Thymus (tissue), 14 donors: ENCODE data around the gene NPY2R. TPM values are rescaled to one million over a fixed set of nuclear protein-coding genes. Genes with fewer than 3 reads are reported as not detected.

Experiments used
- DNase-seq, 9 donors: peaks; one replicate each; pipeline ENCODE4 v3.0.0-alpha.2; 2013; ENCODE audit warnings: low spot score in 9 of 9, low read depth in 6 of 9, missing footprints in 1 of 9
- H3K27ac ChIP-seq, 2 donors: one replicate each; pipeline ENCODE4 v1.5.1; 2013; ENCODE audit warnings: control low read depth in 1 of 2, low read depth in 1 of 2, low read length in 1 of 2, mild to moderate bottlenecking in 1 of 2, moderate library complexity in 1 of 2
- H3K27me3 ChIP-seq, 2 donors: one replicate each; pipeline ENCODE4 v1.5.1; 2013; ENCODE audit warnings: low read length in 1 of 2; ENCODE audit not compliant: control insufficient read depth in 2 of 2, insufficient read depth in 1 of 2
- H3K36me3 ChIP-seq, 2 donors: one replicate each; pipeline ENCODE4 v1.5.1; 2013; ENCODE audit warnings: low read length in 1 of 2, mild to moderate bottlenecking in 1 of 2, moderate library complexity in 1 of 2; ENCODE audit not compliant: control insufficient read depth in 2 of 2, insufficient read depth in 2 of 2
- H3K4me1 ChIP-seq, 2 donors: one replicate each; pipeline ENCODE4 v1.5.1; 2013; ENCODE audit warnings: low read length in 2 of 2; ENCODE audit not compliant: control insufficient read depth in 2 of 2, insufficient read depth in 2 of 2
- H3K4me3 ChIP-seq, 2 donors: one replicate each; pipeline ENCODE4 v1.5.1; 2013; ENCODE audit warnings: low read length in 2 of 2, control low read depth in 1 of 2, mild to moderate bottlenecking in 1 of 2
- H3K9me3 ChIP-seq, 2 donors: one replicate each; pipeline ENCODE4 v1.5.1; 2013; ENCODE audit warnings: low read length in 1 of 2, mild to moderate bottlenecking in 1 of 2; ENCODE audit not compliant: control insufficient read depth in 2 of 2, insufficient read depth in 1 of 2
- WGBS: extraction: QIAGEN DNeasy Blood & Tissue Kit; methylation state at CpG from one replicate; pipeline ENCODE4 v1.1.7; 2013; 5-methylcytosine and 5-hydroxymethylcytosine counted together
- long read RNA-seq, 10 donors: transcript quantifications; one replicate each; lab custom pipeline, GENCODE V29; 2026
- polyA plus RNA-seq: library from polyadenylated mRNA; stranded (reverse); fragments of 200-250 nt; gene quantifications from one replicate; pipeline ENCODE4 v1.2.3, GENCODE V29; 2013
- total RNA-seq: library from RNA; stranded (reverse); fragments of 120-200 nt; gene quantifications from one replicate; pipeline ENCODE4 v1.2.4, GENCODE V29; 2013
- donor health status: healthy.

NPY2R gene
- 0.05 TPM for total RNA-seq
- 0.02 TPM for polyA plus RNA-seq
- long read RNA-seq, donor 1, result 0 reads
- long read RNA-seq, donor 2, result 0 reads
- long read RNA-seq, donor 3, result 0 reads
- long read RNA-seq, donor 4, result 0 reads
- long read RNA-seq, donor 5, result 0 reads
- long read RNA-seq, donor 6, result 0 reads
- long read RNA-seq, donor 7, result 0 reads
- long read RNA-seq, donor 8, result 0 reads
- long read RNA-seq, donor 9, result 0 reads
- long read RNA-seq, donor 10, result 0 reads

- Histone ChIP-seq H3K9me3 (peaks cover 0 to 3% of the 10 kb centered on the region in 2 donors), H3K27ac (no peak within 1 kb of the TSS), H3K4me1 (peaks cover 0 to 3% of the 10 kb centered on the region in 2 donors), H3K27me3 (peaks cover 18 to 46% of the 10 kb centered on the region in 2 donors), H3K4me3 (no peak within 1 kb of the TSS), H3K36me3 (no peaks in the 10 kb centered on the region)
- 5% methylated on average over 55 of the region's 55 CpGs for WGBS
- DNase-seq, result no peak
Observed at GRCh38 chr4:155208258-155209054, at the start of gene NPY2R. Gene NPY2R, plus strand, starts transcription at chr4:155208636. Its CDS starts 5,304 bp downstream, at chr4:155213940.

- H3K4me3 ChIP-seq, result no peak overlapping the region
- H3K27me3 ChIP-seq, result no peaks in the 10 kb centered on the region
- H3K4me1 ChIP-seq, result no peaks in the 10 kb centered on the region
- H3K9me3 ChIP-seq, result no peaks in the 10 kb centered on the region
- H3K36me3 ChIP-seq, result no peaks in the 10 kb centered on the region
- DNase-seq, result no peak
- no peak overlapping the region for H3K27ac ChIP-seq
- WGBS, result 97% methylated on average over 3 of the region's 3 CpGs
Observed at GRCh38 chr4:155161357-155161756, 47.1 kb upstream of the NPY2R start.

GRCh38 chr4:155164718-155165117 lies 43.7 kb upstream of the NPY2R start:
- no peak for DNase-seq
- no peak overlapping the region for H3K27ac ChIP-seq
- H3K27me3 ChIP-seq, result no peaks in the 10 kb centered on the region
- H3K9me3 ChIP-seq, result peaks cover 0 to 2% of the 10 kb centered on the region in 2 donors
- 89% methylated on average over 2 of the region's 2 CpGs for WGBS
- H3K4me3 ChIP-seq, result no peak overlapping the region
- H3K36me3 ChIP-seq, result no peaks in the 10 kb centered on the region
- no peaks in the 10 kb centered on the region for H3K4me1 ChIP-seq

GRCh38 chr4:155170569-155170968 lies 37.9 kb upstream of the NPY2R start:
- Histone ChIP-seq H3K27me3 (no peaks in the 10 kb centered on the region), H3K4me3 (no peak overlapping the region), H3K4me1 (no peaks in the 10 kb centered on the region), H3K27ac (no peak overlapping the region), H3K36me3 (no peaks in the 10 kb centered on the region), H3K9me3 (peaks cover 0 to 2% of the 10 kb centered on the region in 2 donors)
- DNase-seq, result no peak
- WGBS, result 63% methylated on average over 4 of the region's 4 CpGs

GRCh38 chr4:155173371-155173770 lies 35.1 kb upstream of the NPY2R start:
- Histone ChIP-seq H3K4me1 (no peaks in the 10 kb centered on the region), H3K27me3 (no peaks in the 10 kb centered on the region), H3K27ac (no peak overlapping the region), H3K36me3 (no peaks in the 10 kb centered on the region), H3K9me3 (peaks cover 0 to 2% of the 10 kb centered on the region in 2 donors), H3K4me3 (no peak overlapping the region)
- 84% methylated on average over 4 of the region's 4 CpGs for WGBS
- no peak for DNase-seq

GRCh38 chr4:155174668-155175067 lies 33.8 kb upstream of the NPY2R start:
- WGBS, result 96% methylated on average over 1 of the region's 1 CpG
- DNase-seq, result no peak

GRCh38 chr4:155179216-155179615 lies 29.2 kb upstream of the NPY2R start:
- no peak for DNase-seq
- WGBS, result 90% methylated on average over 2 of the region's 2 CpGs

More at GRCh38 chr4:155174668-155175067, 33.8 kb upstream of the NPY2R start:
- Histone ChIP-seq H3K4me3 (no peak overlapping the region), H3K36me3 (no peaks in the 10 kb centered on the region), H3K4me1 (no peaks in the 10 kb centered on the region), H3K27me3 (no peaks in the 10 kb centered on the region), H3K27ac (no peak overlapping the region), H3K9me3 (peaks cover 0 to under 1% of the 10 kb centered on the region in 2 donors)

GRCh38 chr4:155186972-155187371 lies 21.5 kb upstream of the NPY2R start:
- 97% methylated on average over 2 of the region's 2 CpGs for WGBS
- Histone ChIP-seq H3K4me3 (no peak overlapping the region), H3K9me3 (no peaks in the 10 kb centered on the region), H3K27ac (no peak overlapping the region), H3K4me1 (no peaks in the 10 kb centered on the region), H3K27me3 (no peaks in the 10 kb centered on the region), H3K36me3 (no peaks in the 10 kb centered on the region)
- DNase-seq, result no peak

More at GRCh38 chr4:155179216-155179615, 29.2 kb upstream of the NPY2R start:
- H3K4me3 ChIP-seq, result no peak overlapping the region
- H3K27ac ChIP-seq, result no peak overlapping the region
- no peaks in the 10 kb centered on the region for H3K27me3 ChIP-seq
- H3K4me1 ChIP-seq, result no peaks in the 10 kb centered on the region
- H3K9me3 ChIP-seq, result no peaks in the 10 kb centered on the region
- no peaks in the 10 kb centered on the region for H3K36me3 ChIP-seq

GRCh38 chr4:155187989-155188388 lies 20.4 kb upstream of the NPY2R start:
- no peaks in the 10 kb centered on the region for H3K4me1 ChIP-seq
- H3K36me3 ChIP-seq, result no peaks in the 10 kb centered on the region
- no peak for DNase-seq
- WGBS, result 95% methylated on average over 1 of the region's 1 CpG
- no peak overlapping the region for H3K27ac ChIP-seq
- no peaks in the 10 kb centered on the region for H3K27me3 ChIP-seq
- no peaks in the 10 kb centered on the region for H3K9me3 ChIP-seq
- H3K4me3 ChIP-seq, result no peak overlapping the region
